ENCODE measurements around the gene TYW5. TPM values are rescaled to one million over a fixed set of nuclear protein-coding genes. Genes with fewer than 3 reads are reported as not detected.

The TYW5 gene
- total RNA-seq, 1 donor, result 7.6 TPM

DNA sequence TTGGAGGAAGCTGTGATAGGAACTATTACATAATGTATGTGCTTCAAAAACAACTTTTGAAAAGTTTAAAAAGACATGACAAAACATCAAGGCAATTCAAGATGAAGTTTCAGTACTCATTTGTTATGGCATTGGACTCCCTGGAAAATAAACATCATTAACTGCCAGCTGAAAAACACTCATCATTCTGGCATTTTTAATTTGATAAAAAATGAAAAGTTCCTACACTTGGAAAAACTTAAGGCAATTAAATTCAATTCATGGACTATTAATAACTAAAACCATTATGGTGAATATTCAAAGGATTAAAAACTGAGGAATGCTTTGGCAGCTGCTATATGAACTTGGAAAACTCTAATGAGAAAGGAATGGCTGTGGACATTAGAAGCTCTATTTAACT lies 8.5 kb downstream of the TYW5 start:
- Histone ChIP-seq H2AFZ (ENCODE audit: low read length) (no peak overlapping the region), H4K20me1 (ENCODE audit: insufficient read depth, low read length) (peaks cover 3% of the 10 kb centered on the region), H3K27me3 (ENCODE audit: insufficient read depth, low read length) (no peaks in the 10 kb centered on the region), H3K79me2 (ENCODE audit: insufficient read depth, low read length) (peaks cover 35% of the 10 kb centered on the region), H3K4me2 (ENCODE audit: insufficient read depth, low read length) (no peak overlapping the region), H3K27ac (ENCODE audit: low read depth, low read length) (peak overlapping the region; percentile 11), H3K9me3 (ENCODE audit: low read depth, low read length) (no peaks in the 10 kb centered on the region), H3K4me1 (ENCODE audit: insufficient read depth, low read length) (peaks cover 13% of the 10 kb centered on the region), H3K4me3 (ENCODE audit: insufficient read depth, low read length) (no peak overlapping the region), H3K36me3 (ENCODE audit: insufficient read depth, low read length) (peaks cover 35% of the 10 kb centered on the region)
- TF ChIP-seq, protein P1, sequence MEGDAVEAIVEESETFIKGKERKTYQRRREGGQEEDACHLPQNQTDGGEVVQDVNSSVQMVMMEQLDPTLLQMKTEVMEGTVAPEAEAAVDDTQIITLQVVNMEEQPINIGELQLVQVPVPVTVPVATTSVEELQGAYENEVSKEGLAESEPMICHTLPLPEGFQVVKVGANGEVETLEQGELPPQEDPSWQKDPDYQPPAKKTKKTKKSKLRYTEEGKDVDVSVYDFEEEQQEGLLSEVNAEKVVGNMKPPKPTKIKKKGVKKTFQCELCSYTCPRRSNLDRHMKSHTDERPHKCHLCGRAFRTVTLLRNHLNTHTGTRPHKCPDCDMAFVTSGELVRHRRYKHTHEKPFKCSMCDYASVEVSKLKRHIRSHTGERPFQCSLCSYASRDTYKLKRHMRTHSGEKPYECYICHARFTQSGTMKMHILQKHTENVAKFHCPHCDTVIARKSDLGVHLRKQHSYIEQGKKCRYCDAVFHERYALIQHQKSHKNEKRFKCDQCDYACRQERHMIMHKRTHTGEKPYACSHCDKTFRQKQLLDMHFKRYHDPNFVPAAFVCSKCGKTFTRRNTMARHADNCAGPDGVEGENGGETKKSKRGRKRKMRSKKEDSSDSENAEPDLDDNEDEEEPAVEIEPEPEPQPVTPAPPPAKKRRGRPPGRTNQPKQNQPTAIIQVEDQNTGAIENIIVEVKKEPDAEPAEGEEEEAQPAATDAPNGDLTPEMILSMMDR (IDR thresholded peaks at IDR 0.05; ENCODE audit: extremely low read depth, low read depth, low read length), result no peak
- peak; percentile 46 for DNase-seq (ENCODE audit: insufficient read length, low spot score, missing footprints)

DNA sequence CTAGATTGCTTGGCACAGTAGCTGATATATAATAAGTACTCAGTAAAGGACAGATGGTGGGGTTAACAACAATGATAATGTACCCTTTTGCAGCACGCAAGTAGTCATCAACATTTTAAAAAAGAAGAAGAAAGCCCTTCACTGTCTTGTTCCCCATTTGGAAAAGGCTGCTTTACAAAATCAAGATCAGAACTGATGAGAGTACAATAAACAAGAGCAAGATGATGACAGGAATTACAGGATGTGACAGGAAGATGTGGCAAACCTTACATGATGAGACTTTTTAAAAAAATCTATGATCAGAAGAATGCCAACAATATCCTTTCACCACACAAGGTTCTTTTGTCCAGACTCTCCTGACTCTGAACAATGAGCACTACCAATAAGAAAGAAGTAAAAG lies 9.1 kb downstream of the TYW5 start:
- Histone ChIP-seq H3K27ac (ENCODE audit: low read depth, low read length) (no peak overlapping the region), H3K4me1 (ENCODE audit: insufficient read depth, low read length) (peaks cover 13% of the 10 kb centered on the region), H3K79me2 (ENCODE audit: insufficient read depth, low read length) (peaks cover 32% of the 10 kb centered on the region), H3K4me2 (ENCODE audit: insufficient read depth, low read length) (no peak overlapping the region), H3K4me3 (ENCODE audit: insufficient read depth, low read length) (no peak overlapping the region), H4K20me1 (ENCODE audit: insufficient read depth, low read length) (peaks cover 3% of the 10 kb centered on the region), H2AFZ (ENCODE audit: low read length) (no peak overlapping the region), H3K9me3 (ENCODE audit: low read depth, low read length) (no peaks in the 10 kb centered on the region), H3K27me3 (ENCODE audit: insufficient read depth, low read length) (no peaks in the 10 kb centered on the region), H3K36me3 (ENCODE audit: insufficient read depth, low read length) (peaks cover 35% of the 10 kb centered on the region)
- DNase-seq (ENCODE audit: insufficient read length, low spot score, missing footprints), result no peak
- TF ChIP-seq, protein P1 (IDR thresholded peaks at IDR 0.05; ENCODE audit: extremely low read depth, low read depth, low read length), result no peak

- H3K4me3 ChIP-seq (ENCODE audit: insufficient read depth, low read length), result no peak overlapping the region
- no peak for DNase-seq (ENCODE audit: insufficient read length, low spot score, missing footprints)
- H3K4me1 ChIP-seq (ENCODE audit: insufficient read depth, low read length), result peaks cover 13% of the 10 kb centered on the region
- H3K4me2 ChIP-seq (ENCODE audit: insufficient read depth, low read length), result no peak overlapping the region
- no peaks in the 10 kb centered on the region for H4K20me1 ChIP-seq (ENCODE audit: insufficient read depth, low read length)
- H3K27ac ChIP-seq (ENCODE audit: low read depth, low read length), result no peak overlapping the region
- no peaks in the 10 kb centered on the region for H3K9me3 ChIP-seq (ENCODE audit: low read depth, low read length)
- H3K36me3 ChIP-seq (ENCODE audit: insufficient read depth, low read length), result peaks cover 39% of the 10 kb centered on the region
- TF ChIP-seq, protein P1 (IDR thresholded peaks at IDR 0.05; ENCODE audit: extremely low read depth, low read depth, low read length), result no peak
- peaks cover 15% of the 10 kb centered on the region for H3K79me2 ChIP-seq (ENCODE audit: insufficient read depth, low read length)
- H3K27me3 ChIP-seq (ENCODE audit: insufficient read depth, low read length), result no peaks in the 10 kb centered on the region
- no peak overlapping the region for H2AFZ ChIP-seq (ENCODE audit: low read length)
Observed at GRCh38 chr2:199943373-199943772, 11.9 kb downstream of the TYW5 start.

GRCh38 chr2:199940373-199940772 lies 14.9 kb downstream of the TYW5 start:
- Histone ChIP-seq H4K20me1 (ENCODE audit: insufficient read depth, low read length) (no peaks in the 10 kb centered on the region), H2AFZ (ENCODE audit: low read length) (no peak overlapping the region), H3K4me3 (ENCODE audit: insufficient read depth, low read length) (no peak overlapping the region), H3K27ac (ENCODE audit: low read depth, low read length) (peak overlapping the region; percentile 27), H3K9me3 (ENCODE audit: low read depth, low read length) (no peaks in the 10 kb centered on the region), H3K4me2 (ENCODE audit: insufficient read depth, low read length) (no peak overlapping the region), H3K36me3 (ENCODE audit: insufficient read depth, low read length) (peaks cover 37% of the 10 kb centered on the region), H3K79me2 (ENCODE audit: insufficient read depth, low read length) (peaks cover 19% of the 10 kb centered on the region), H3K4me1 (ENCODE audit: insufficient read depth, low read length) (no peaks in the 10 kb centered on the region), H3K27me3 (ENCODE audit: insufficient read depth, low read length) (no peaks in the 10 kb centered on the region)
- no peak for DNase-seq (ENCODE audit: insufficient read length, low spot score, missing footprints)
- TF ChIP-seq, protein P1 (IDR thresholded peaks at IDR 0.05; ENCODE audit: extremely low read depth, low read depth, low read length), result peak; percentile 40

All from osteoblast (primary cell).